ENCODE measurements around the gene CCDC170. TPM values are rescaled to one million over a fixed set of nuclear protein-coding genes. Genes with fewer than 3 reads are reported as not detected.

CCDC170 gene
- total and polyA plus RNA-seq, 9 of the 15 experiments (the other 6 are each of a cell fraction or from before 2014, with no cell fraction given) = 0.01 to 0.18 (median 0.05) TPM; not detected in 6

- peaks cover 25 to 26% of the 10 kb centered on the region in 2 experiments for H3K27me3 ChIP-seq (ENCODE audit: control insufficient read depth in 2 of 2, insufficient read depth in 2 of 2, low read length in 2 of 2)
- H2AFZ ChIP-seq (ENCODE audit: low read depth, low read length) = no peak overlapping the region
- 1% methylated on average over 5 of the region's 5 CpGs for WGBS (ENCODE audit: insufficient coverage, low coverage, missing lambda C conversion rate)
- no peak overlapping the region for H3K4me3 ChIP-seq
- no peak overlapping the region for H3K4me2 ChIP-seq (ENCODE audit: insufficient read depth, low read length)
- H3K9me3 ChIP-seq (replicated peaks; ENCODE audit: control insufficient read depth, insufficient read depth, low read depth, low read length) = no peaks in the 10 kb centered on the region
- in situ Hi-C loops (cut with MboI) = no loop called here
- H3K36me3 ChIP-seq (ENCODE audit: control insufficient read depth, insufficient read depth, low read length) = no peaks in the 10 kb centered on the region
- ChIA-PET CTCF (ENCODE audit: low intra/inter-chr PET ratio) (no interaction called here), POLR2A (no interaction called here)
- H3K79me2 ChIP-seq (ENCODE audit: control insufficient read depth, insufficient read depth, low read length) = no peaks in the 10 kb centered on the region
- H3K9ac ChIP-seq (ENCODE audit: insufficient read depth in 1 of 2, low read depth in 2 of 2, low read length in 2 of 2) = no peak overlapping the region
- intact Hi-C loops (cut with micrococcal nuclease) = no loop called here
- no peaks in the 10 kb centered on the region for H3K4me1 ChIP-seq (replicated peaks in 1 of 2; ENCODE audit: control insufficient read depth in 2 of 2, insufficient read depth in 2 of 2, low read length in 2 of 2)
- H3K27ac ChIP-seq (ENCODE audit: extremely low read depth, low read depth, low read length) = no peak overlapping the region
- H3K9me1 ChIP-seq (ENCODE audit: control insufficient read depth, insufficient read depth, low read length) = no peaks in the 10 kb centered on the region
- DNase-seq (ENCODE audit: extremely low read depth in 1 of 4, low spot score in 3 of 4) (no peak), ATAC-seq (no peak), FAIRE-seq (no peak)
- no TSS peak for BruUV-seq (replicated peaks)
- no peaks in the 10 kb centered on the region for H4K20me1 ChIP-seq (replicated peaks; ENCODE audit: control insufficient read depth, insufficient read depth, low read length)
- TF ChIP-seq RBM39 (optimal IDR thresholded peaks at IDR 0.05; ENCODE audit: low read depth, low read length) = no peak
- TF ChIP-seq ZBTB40 (IDR thresholded peaks at IDR 0.05) = no peak
- TF ChIP-seq ZBTB40 (CRISPR knock-in tag; IDR thresholded peaks at IDR 0.05) = no peak
- no peak for TF ChIP-seq U2AF2 (optimal IDR thresholded peaks at IDR 0.05; ENCODE audit: low read depth, low read length)
- no peak for TF ChIP-seq BRF1 (IDR thresholded peaks at IDR 0.05; ENCODE audit: borderline replicate concordance, extremely low read depth, insufficient read length)
- TF ChIP-seq GATAD2A (IDR thresholded peaks at IDR 0.05) = no peak
- TF ChIP-seq E2F8 (IDR thresholded peaks at IDR 0.05; ENCODE audit: low read depth, partially characterized antibody) = no peak
- TF ChIP-seq NEUROD1 (IDR thresholded peaks at IDR 0.05; ENCODE audit: borderline replicate concordance, low read depth, low read length, partially characterized antibody) = no peak
- no peak for TF ChIP-seq PCBP1 (IDR thresholded peaks at IDR 0.05; ENCODE audit: low read depth, low read length, poor library complexity, severe bottlenecking)
- no peak for TF ChIP-seq ZNF253 (CRISPR knock-in tag; conservative IDR thresholded peaks at IDR 0.05)
- TF ChIP-seq HNRNPK (IDR thresholded peaks at IDR 0.05; ENCODE audit: low read depth, low read length, poor library complexity, severe bottlenecking) = no peak
- TF ChIP-seq IFI16 (CRISPR knock-in tag; IDR thresholded peaks at IDR 0.05) = no peak
Measured at GRCh38 chr6:151499551-151499950, 5.7 kb downstream of the CCDC170 start.
